ENCODE measurements around the gene OR5AC2. TPM values are rescaled to one million over a fixed set of nuclear protein-coding genes. Genes with fewer than 3 reads are reported as not detected.

OR5AC2 gene
- not detected in 2 replicates for total RNA-seq (2014; rRNA removed; shearing (Covaris generic))

DNA sequence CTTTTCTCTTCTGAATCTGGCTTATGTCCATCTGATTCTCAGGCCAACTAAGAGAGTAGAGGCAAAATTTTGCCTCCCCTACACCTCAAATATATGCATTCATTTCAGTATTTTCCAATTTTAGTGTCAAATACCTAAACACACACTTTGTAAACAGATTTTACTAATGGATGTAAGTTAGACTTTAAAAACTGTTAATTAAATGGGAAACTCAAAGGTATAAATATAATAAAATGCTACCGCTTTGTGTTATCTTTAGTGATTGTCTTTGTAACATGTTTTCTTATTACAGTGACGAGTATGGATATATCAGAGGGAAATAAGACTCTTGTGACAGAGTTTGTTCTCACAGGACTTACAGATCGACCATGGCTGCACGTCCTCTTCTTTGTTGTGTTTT is at the start of gene OR5AC2:
TSS of gene OR5AC2 (plus strand) at position 301 of the 400 bp plus-strand sequence. CDS start at position 301, 0 bp downstream.
- no peak for DNase-seq (ENCODE audit: low spot score)

DNA sequence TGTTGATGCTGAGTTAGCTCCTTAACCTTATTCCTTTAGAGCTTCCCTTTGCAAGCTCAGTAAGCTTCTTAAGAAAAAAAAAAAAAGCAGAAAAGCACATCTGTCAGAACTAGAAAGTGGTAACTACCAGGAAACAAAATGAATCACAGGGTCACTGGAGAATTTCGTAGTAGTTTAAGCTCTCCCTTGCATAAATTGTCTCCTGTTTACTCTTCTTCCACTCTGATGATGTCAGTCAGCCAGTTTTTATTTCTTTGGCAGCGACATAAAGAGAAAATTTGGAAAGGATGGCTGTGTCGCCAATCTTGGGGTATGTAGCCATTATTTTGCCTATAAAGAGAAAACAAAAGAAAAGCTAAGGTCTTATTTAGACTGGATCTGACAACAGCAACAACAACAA is 48.7 kb upstream of the OR5AC2 start:
- no peak for DNase-seq (ENCODE audit: low spot score)

- DNase-seq (ENCODE audit: low spot score), result no peak
These were observed 48.1 kb upstream of the OR5AC2 start for GRCh38 chr3:98038876-98039275.

GRCh38 chr3:98039322-98040024 is 47.5 kb upstream of the OR5AC2 start:
- DNase-seq (ENCODE audit: low spot score), result peak; percentile 96

DNA sequence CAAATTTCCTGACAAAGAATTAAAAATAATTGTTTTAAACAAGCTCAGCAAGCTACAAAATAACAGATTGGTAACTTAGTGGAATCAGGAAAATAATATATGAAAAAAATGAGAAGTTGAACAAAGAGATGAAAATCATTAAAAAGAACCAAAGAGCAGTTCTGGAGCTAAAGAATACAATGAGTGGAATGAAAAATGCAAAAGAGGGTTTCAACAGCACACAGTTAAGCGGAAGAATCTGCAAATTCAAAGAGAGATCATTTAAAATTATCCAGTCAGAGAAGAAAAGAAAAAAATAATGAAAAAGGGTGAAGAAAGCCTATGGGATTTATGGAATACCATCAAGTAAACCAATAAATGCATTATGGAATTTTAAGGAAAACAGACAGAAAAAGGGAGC is 45.6 kb upstream of the OR5AC2 start:
- no peak for DNase-seq (ENCODE audit: low spot score)

DNA sequence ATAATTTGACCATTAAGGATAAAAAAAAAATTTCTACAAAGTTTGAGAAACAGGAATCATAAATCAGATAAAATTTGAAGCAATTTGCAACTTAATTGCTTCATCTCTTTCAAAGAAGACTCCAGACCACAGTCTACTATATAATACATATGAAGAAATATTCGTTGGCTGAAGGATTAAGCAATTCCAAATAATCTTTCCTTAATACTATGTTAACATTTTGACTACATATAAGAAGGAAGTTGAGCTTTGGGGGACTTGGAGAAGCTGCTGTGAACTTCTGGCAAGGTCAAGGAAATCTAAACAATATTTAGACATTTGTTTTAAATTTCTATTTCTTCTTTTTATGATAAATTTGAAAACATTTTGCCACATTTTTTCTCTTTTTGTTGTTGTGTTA is 38.4 kb upstream of the OR5AC2 start:
- DNase-seq (ENCODE audit: low spot score), result no peak

- no peak for DNase-seq (ENCODE audit: low spot score)
These were observed 37.7 kb upstream of the OR5AC2 start for GRCh38 chr3:98049271-98049670.

DNA sequence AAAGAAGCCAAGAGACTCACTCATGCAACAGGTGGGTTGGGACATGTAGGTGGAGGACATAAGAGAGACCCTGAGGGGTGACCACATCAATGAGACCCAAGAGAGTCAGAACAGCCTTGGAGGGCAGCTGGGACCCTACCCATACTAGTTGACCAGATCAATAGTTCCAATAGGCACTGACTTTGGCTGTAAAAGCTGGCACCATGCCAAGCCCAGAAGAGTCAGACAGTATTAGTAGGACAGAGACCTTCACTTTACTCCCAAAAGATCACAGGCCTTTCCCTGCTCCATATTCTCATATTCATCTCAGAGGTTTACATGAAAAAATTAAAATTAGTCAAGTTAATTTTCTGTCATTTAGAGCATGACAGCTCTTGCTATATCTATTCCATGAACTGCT is 30.9 kb upstream of the OR5AC2 start:
- DNase-seq (ENCODE audit: low spot score), result no peak

DNA sequence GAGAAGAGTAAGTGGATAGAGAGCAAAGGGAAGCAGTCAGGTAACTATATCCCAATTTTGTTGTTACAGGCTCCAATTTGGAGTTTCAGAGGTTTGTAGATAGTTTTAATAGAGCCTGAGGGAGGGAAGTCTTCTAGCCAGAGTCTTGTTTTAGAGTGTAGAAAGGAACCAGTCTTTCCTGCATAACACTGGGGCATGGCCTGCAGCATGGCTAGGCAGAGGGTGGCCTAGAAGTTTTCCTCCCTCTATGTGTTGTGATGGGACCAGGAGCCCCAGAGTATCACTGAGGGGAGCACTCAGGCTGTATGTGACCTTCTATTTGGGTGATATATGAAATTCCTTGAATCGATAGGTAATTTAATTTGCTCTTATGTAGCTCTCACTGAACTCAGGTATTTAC is 29.3 kb upstream of the OR5AC2 start:
- DNase-seq (ENCODE audit: low spot score), result no peak

GRCh38 chr3:98058244-98058960 is 28.6 kb upstream of the OR5AC2 start:
- no peak for DNase-seq (ENCODE audit: low spot score)

- no peak for DNase-seq (ENCODE audit: low spot score)
These were observed 18.1 kb upstream of the OR5AC2 start for GRCh38 chr3:98068824-98069223.

- DNase-seq (ENCODE audit: low spot score), result no peak
These were observed 16.1 kb upstream of the OR5AC2 start for GRCh38 chr3:98070840-98071239.

- no peak for DNase-seq (ENCODE audit: low spot score)
These were observed 13.5 kb upstream of the OR5AC2 start for GRCh38 chr3:98073486-98073885.

DNA sequence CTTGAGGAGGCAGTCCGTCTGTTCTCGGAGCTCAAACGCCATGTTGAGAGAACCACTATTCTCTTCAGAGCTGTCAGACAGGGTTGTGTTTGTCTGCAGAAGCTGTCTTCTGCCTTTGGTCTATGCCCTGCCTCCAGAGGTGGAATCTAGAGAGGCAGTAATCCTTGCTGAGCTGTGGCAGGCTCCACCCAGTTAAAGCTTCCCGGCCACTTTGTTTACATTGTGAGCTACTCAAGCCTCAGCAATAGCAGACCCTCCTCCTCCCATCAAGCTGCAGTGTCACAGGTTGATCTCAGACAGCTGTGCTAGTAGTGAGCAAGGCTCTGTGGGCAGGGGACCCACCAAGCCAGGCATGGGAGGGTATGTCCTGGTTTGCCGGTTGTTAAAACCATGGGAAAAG is 8.9 kb downstream of the OR5AC2 start:
- DNase-seq (ENCODE audit: low spot score), result peak; percentile 36

GRCh38 chr3:98099848-98100247 is 12.9 kb downstream of the OR5AC2 start:
- DNase-seq (ENCODE audit: low spot score), result no peak

DNA sequence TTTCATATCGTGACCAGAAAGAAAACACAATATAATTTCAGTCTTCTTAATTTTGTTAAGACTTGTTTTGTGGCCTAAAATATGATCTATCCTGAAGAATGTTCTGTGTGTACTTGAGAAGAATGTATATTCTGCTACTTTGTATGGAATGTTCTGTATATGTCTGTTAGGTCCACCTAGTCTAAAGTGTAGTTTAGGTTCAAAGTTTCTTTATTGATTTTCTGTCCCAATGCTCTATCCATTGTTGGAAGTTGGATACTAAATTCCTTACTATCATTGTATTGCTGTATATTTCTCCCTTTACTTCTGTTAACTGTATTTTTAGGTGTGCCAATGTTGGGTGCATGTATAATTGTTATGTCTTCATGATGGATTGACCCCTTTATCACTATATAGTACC is 21.2 kb downstream of the OR5AC2 start:
- DNase-seq (ENCODE audit: low spot score), result no peak

GRCh38 chr3:98109807-98110549 is 23.0 kb downstream of the OR5AC2 start:
- peak; percentile 7 for DNase-seq (ENCODE audit: low spot score)

DNA sequence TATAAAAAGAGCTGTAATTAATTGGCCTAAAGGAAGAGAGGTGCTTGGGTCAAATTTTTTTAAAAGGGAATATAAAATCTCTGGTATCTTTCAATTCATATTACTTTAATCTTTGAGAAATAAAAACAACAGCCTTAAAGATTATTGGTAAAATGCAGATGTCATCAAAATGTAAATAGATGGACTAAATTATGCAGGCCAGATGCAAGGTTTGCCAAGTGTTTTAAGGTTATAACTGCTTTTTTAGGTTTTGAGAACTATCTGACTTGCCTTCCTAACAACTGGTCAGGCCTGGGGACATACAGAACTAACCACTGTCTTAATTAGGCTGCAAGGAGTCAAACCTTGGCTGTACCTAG is 23.6 kb downstream of the OR5AC2 start:
- no peak for DNase-seq (ENCODE audit: low spot score)

- DNase-seq (ENCODE audit: low spot score), result peak; percentile 18
These were observed 27.3 kb downstream of the OR5AC2 start for GRCh38 chr3:98114264-98114663.

- DNase-seq (ENCODE audit: low spot score), result no peak
These were observed 28.7 kb downstream of the OR5AC2 start for GRCh38 chr3:98115717-98116116.

GRCh38 chr3:98130421-98130820 is 43.4 kb downstream of the OR5AC2 start, which contains the start of gene OR5H1:
Gene OR5H1, plus strand, starts transcription at chr3:98130721. Its CDS starts 1,977 bp downstream, at chr3:98132698.
- no peak for DNase-seq (ENCODE audit: low spot score)

GRCh38 chr3:98136631-98137030 is 49.7 kb downstream of the OR5AC2 start:
- DNase-seq (ENCODE audit: low spot score), result no peak

Measured in HT-29 (cell line).